CD4-positive, alpha-beta memory T cell (primary cell): ENCODE data around the gene RFXAP. TPM values are rescaled to one million over a fixed set of nuclear protein-coding genes. Genes with fewer than 3 reads are reported as not detected.

ENCODE experiments used
- CTCF ChIA-PET: fragments of 350-600 bp; sonication (Branson Sonifier 250); formaldehyde crosslinking; loops from one replicate; lab custom pipeline; 2021; ENCODE audit warnings: inconsistent platforms; ENCODE audit not compliant: partially characterized antibody; lab: Charles Lee
- POLR2A ChIA-PET: fragments of 350-600 bp; sonication (Branson Sonifier 250); formaldehyde crosslinking; loops from one replicate; lab custom pipeline; 2021; ENCODE audit not compliant: partially characterized antibody; lab: Charles Lee
- DNase-seq, 5 donors: peaks; one replicate each; pipeline versions ENCODE4 v3.0.0 to v3.0.0-alpha.2; 2020 to 2022; ENCODE audit warnings: mixed read lengths in 1 of 5
- H3K27ac ChIP-seq: one replicate; pipeline ENCODE4 v1.7.0; 2013; ENCODE audit warnings: low read depth, low read length
- H3K27me3 ChIP-seq: 2 replicates; pipeline ENCODE4 v1.7.0; 2013; ENCODE audit warnings: mild to moderate bottlenecking, low read length, moderate library complexity; ENCODE audit not compliant: insufficient read depth
- H3K36me3 ChIP-seq: 2 replicates; pipeline ENCODE4 v1.7.0; 2013; ENCODE audit warnings: mild to moderate bottlenecking, low read length, moderate library complexity; ENCODE audit not compliant: insufficient read depth
- H3K4me1 ChIP-seq: 2 replicates; pipeline ENCODE4 v1.7.0; 2013; ENCODE audit warnings: mild to moderate bottlenecking, low read length, moderate library complexity; ENCODE audit not compliant: insufficient read depth
- H3K4me3 ChIP-seq, 2 donors: one replicate each; pipeline ENCODE4 v1.7.0; 2013; ENCODE audit warnings: low read length in 2 of 2, mild to moderate bottlenecking in 1 of 2
- H3K9me3 ChIP-seq, 2 donors: one replicate each; pipeline ENCODE4 v1.7.0; 2013; ENCODE audit warnings: low read length in 2 of 2, control low read depth in 1 of 2; ENCODE audit not compliant: control insufficient read depth in 1 of 2
- H3K27ac Mint-ChIP-seq, 7 donors: one replicate each; pipeline ENCODE4 v1.8.0; 2020 to 2021; ENCODE audit warnings: mixed read lengths in 7 of 7, mild to moderate bottlenecking in 6 of 7, inconsistent platforms in 3 of 7, moderate library complexity in 3 of 7
- H3K27me3 Mint-ChIP-seq, 2 donors: one replicate each; pipeline ENCODE4 v1.8.0; 2020 to 2021; ENCODE audit warnings: mixed read lengths in 2 of 2
- H3K36me3 Mint-ChIP-seq, 2 donors: one replicate each; pipeline ENCODE4 v1.8.0; 2020 to 2021; ENCODE audit warnings: mixed read lengths in 2 of 2, inconsistent platforms in 1 of 2, mild to moderate bottlenecking in 1 of 2
- H3K4me1 Mint-ChIP-seq, 4 donors: one replicate each; pipeline ENCODE4 v1.8.0; 2020 to 2021; ENCODE audit warnings: mixed read lengths in 4 of 4, mild to moderate bottlenecking in 1 of 4
- H3K4me3 Mint-ChIP-seq, 8 donors: one replicate each; pipeline ENCODE4 v1.8.0; 2020 to 2021; ENCODE audit warnings: mixed read lengths in 8 of 8, mild to moderate bottlenecking in 7 of 8, moderate library complexity in 6 of 8, inconsistent platforms in 3 of 8
- H3K9me3 Mint-ChIP-seq, 8 donors: one replicate each; pipeline ENCODE4 v1.8.0; 2020 to 2021; ENCODE audit warnings: mixed read lengths in 8 of 8, mild to moderate bottlenecking in 5 of 8, inconsistent platforms in 3 of 8, moderate library complexity in 1 of 8
- intact Hi-C: fragments of 100-400 bp; cut with micrococcal nuclease; formaldehyde crosslinking; loops from one replicate; pipeline ENCODE4 v1.15.1; 2023
- polyA plus RNA-seq, 2 donors: library from polyadenylated mRNA; unstranded; fragments of 300-500 nt; fragmentation: Illumina TruSeq; gene quantifications; one replicate each; pipeline ENCODE4 v1.2.3, GENCODE V29; 2021
- total RNA-seq, 2 experiments: library from RNA; stranded (reverse); gene quantifications; one replicate each; pipeline ENCODE4 v1.2.3, GENCODE V29; 2021

RFXAP gene
- total and polyA plus RNA-seq, 4 experiments from 2014 or later: 1.6 to 9.9 (median 5.8) TPM

- H3K27me3 Mint-ChIP-seq: no peaks in the 10 kb centered on the region
- H3K4me1 Mint-ChIP-seq: peaks cover 0 to 5% (median 1%) of the 10 kb centered on the region in 4 donors
- ChIA-PET CTCF (no interaction called here), POLR2A (no interaction called here)
- Histone ChIP-seq H3K9me3 (no peaks in the 10 kb centered on the region), H3K27ac (no peak overlapping the region), H3K27me3 (no peaks in the 10 kb centered on the region), H3K4me3 (no peak overlapping the region), H3K4me1 (no peaks in the 10 kb centered on the region), H3K36me3 (peaks cover 5% of the 10 kb centered on the region)
- H3K9me3 Mint-ChIP-seq: no peaks in the 10 kb centered on the region
- no peak overlapping the region for H3K27ac Mint-ChIP-seq
- no peak for DNase-seq
- intact Hi-C loops: no loop called here
- H3K36me3 Mint-ChIP-seq: peaks cover 10 to 21% of the 10 kb centered on the region in 2 donors
- H3K4me3 Mint-ChIP-seq: no peak overlapping the region
Measured at GRCh38 chr13:36834299-36834698, 15.3 kb downstream of the RFXAP start.

DNA sequence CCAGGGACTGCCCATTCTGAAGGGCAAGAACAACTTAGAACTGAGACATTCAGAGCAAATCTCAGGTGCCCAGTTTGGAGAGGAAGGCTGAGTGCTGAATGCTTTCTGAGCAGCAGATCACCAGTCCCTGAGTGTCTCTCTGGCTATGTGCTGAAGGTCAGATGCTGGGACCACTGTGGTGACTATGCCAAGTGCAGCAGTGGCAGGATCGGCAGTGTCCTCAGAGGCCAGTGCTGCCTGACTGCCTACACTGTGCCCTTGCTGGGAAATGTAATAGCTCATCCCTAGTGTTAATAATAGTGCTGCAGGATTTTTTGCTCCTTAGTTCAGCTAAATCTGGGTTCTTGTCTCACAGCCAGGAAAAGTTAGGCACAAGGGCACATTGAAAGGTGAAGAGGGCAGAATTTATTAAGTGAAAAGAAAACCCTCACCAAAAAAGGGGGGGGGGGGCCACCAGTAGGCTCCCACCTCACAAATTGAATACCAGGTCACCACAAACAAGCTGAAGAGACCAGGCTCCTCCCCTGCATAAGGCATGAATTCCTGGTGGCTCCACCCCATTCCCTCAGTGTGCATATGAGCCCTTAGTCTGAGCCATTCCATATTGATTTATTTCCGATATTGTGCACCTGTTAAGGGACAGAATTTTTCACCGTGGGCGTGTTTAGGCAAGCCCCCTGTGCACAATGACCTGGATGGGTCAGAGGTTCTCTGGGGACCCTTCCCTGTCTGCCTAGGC lies 18.5 kb downstream of the RFXAP start:
- ChIA-PET POLR2A (interaction anchor here (0.5 kb wide), 1 partner anchor 1147 kb away, joined by 3 read pairs; no protein-coding TSS in a partner anchor), CTCF (interaction anchor here (1.2 kb wide), 1 partner anchor 24 kb away, joined by 3 read pairs; no protein-coding TSS in a partner anchor)
- Mint-ChIP-seq H3K4me3 (no peak overlapping the region), H3K27me3 (no peaks in the 10 kb centered on the region), H3K9me3 (no peaks in the 10 kb centered on the region), H3K4me1 (peaks cover 0 to 3% (median 0%) of the 10 kb centered on the region in 4 donors), H3K27ac (peak overlapping the region in 1 of 7 donors; percentile 20), H3K36me3 (peaks cover 6 to 7% of the 10 kb centered on the region in 2 donors)
- Histone ChIP-seq H3K4me1 (no peaks in the 10 kb centered on the region), H3K9me3 (no peaks in the 10 kb centered on the region), H3K27me3 (no peaks in the 10 kb centered on the region), H3K36me3 (no peaks in the 10 kb centered on the region), H3K27ac (no peak overlapping the region), H3K4me3 (no peak overlapping the region)
- intact Hi-C loops: no loop called here
- no peak for DNase-seq

DNA sequence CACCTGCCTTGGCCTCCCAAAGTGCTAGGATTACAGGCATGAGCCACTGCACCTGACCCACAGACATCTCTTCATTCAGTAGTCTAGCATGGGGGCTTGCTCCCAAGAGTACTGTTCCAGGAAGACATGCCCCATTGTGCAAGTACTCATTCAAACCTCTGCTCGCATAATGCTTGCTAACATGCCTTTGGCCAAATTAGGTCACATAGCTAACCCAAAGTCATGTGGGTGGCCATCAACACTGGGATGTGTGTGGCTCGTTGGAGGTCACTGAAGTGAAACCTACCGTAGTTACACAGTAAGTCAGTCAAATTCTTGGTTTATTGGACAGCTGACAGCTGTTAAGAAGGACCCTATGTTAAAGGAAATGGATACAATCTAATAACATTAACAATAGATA lies 20.3 kb downstream of the RFXAP start:
- no peak for DNase-seq
- no peaks in the 10 kb centered on the region for H3K4me1 ChIP-seq
- Mint-ChIP-seq H3K36me3 (peaks cover 0 to 5% of the 10 kb centered on the region in 2 donors), H3K27ac (no peak overlapping the region), H3K27me3 (no peaks in the 10 kb centered on the region), H3K4me1 (peaks cover 0 to 3% (median 0%) of the 10 kb centered on the region in 4 donors), H3K4me3 (no peak overlapping the region), H3K9me3 (no peaks in the 10 kb centered on the region)
- no peak overlapping the region for H3K27ac ChIP-seq
- ChIA-PET CTCF (no interaction called here), POLR2A (no interaction called here)
- no peak overlapping the region for H3K4me3 ChIP-seq
- no peaks in the 10 kb centered on the region for H3K27me3 ChIP-seq
- H3K9me3 ChIP-seq: no peaks in the 10 kb centered on the region
- intact Hi-C loops: no loop called here
- H3K36me3 ChIP-seq: no peaks in the 10 kb centered on the region

GRCh38 chr13:36839981-36840380 lies 21.0 kb downstream of the RFXAP start:
- no peaks in the 10 kb centered on the region for H3K27me3 Mint-ChIP-seq
- ChIA-PET POLR2A (no interaction called here), CTCF (no interaction called here)
- Histone ChIP-seq H3K27ac (no peak overlapping the region), H3K4me3 (no peak overlapping the region), H3K4me1 (no peaks in the 10 kb centered on the region), H3K36me3 (no peaks in the 10 kb centered on the region), H3K27me3 (no peaks in the 10 kb centered on the region), H3K9me3 (no peaks in the 10 kb centered on the region)
- no peak overlapping the region for H3K4me3 Mint-ChIP-seq
- H3K9me3 Mint-ChIP-seq: no peaks in the 10 kb centered on the region
- H3K4me1 Mint-ChIP-seq: peaks cover 0 to 3% (median 0%) of the 10 kb centered on the region in 4 donors
- H3K27ac Mint-ChIP-seq: no peak overlapping the region
- intact Hi-C loops: loop anchor here (5.0 kb wide), 1 partner anchor 418 kb away; no protein-coding TSS in a partner anchor
- H3K36me3 Mint-ChIP-seq: peaks cover 0 to 5% of the 10 kb centered on the region in 2 donors
- DNase-seq: no peak

- no peak overlapping the region for H3K4me3 ChIP-seq
- no peaks in the 10 kb centered on the region for H3K27me3 ChIP-seq
- no peak for DNase-seq
- peaks cover 0 to 3% (median 0%) of the 10 kb centered on the region in 4 donors for H3K4me1 Mint-ChIP-seq
- POLR2A ChIA-PET: no interaction called here
- no peaks in the 10 kb centered on the region for H3K9me3 ChIP-seq
- H3K4me1 ChIP-seq: no peaks in the 10 kb centered on the region
- H3K4me3 Mint-ChIP-seq: no peak overlapping the region
- intact Hi-C loops: loop anchor here (5.0 kb wide), 1 partner anchor 418 kb away; no protein-coding TSS in a partner anchor
- H3K27ac Mint-ChIP-seq: no peak overlapping the region
- no peaks in the 10 kb centered on the region for H3K36me3 ChIP-seq
- H3K36me3 Mint-ChIP-seq: peaks cover 0 to 5% of the 10 kb centered on the region in 2 donors
- no peak overlapping the region for H3K27ac ChIP-seq
- no peaks in the 10 kb centered on the region for H3K27me3 Mint-ChIP-seq
- CTCF ChIA-PET: interaction anchor here (1.1 kb wide), 1 partner anchor 9 kb away, joined by 5 read pairs; no protein-coding TSS in a partner anchor
- H3K9me3 Mint-ChIP-seq: no peaks in the 10 kb centered on the region
Measured at GRCh38 chr13:36840718-36841250, 21.8 kb downstream of the RFXAP start.

- CTCF ChIA-PET: interaction anchor here (1.1 kb wide), 1 partner anchor 9 kb away, joined by 5 read pairs; no protein-coding TSS in a partner anchor
- H3K27me3 Mint-ChIP-seq: no peaks in the 10 kb centered on the region
Measured at GRCh38 chr13:36841391-36841790, 22.4 kb downstream of the RFXAP start.

DNA sequence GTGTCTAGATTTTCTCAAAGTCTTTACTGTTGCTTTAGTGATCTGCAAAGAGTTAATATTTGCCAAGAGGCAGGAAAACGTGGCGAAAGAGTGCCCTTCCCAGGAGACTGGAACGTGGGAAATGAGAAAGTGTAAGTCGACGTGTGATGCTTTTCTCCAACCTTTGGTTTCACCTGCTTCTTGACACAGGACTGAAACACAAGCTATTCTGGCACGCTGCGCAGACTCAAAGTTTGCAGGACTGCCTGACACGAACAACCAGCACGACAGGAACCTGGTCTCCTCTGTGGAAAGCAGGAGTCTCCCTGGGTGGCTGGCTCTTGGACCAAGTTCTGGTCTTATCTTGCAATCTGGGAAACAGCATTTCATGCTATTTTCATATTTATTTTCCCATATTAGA lies 28.6 kb downstream of the RFXAP start:
- Histone ChIP-seq H3K4me3 (no peak overlapping the region), H3K27me3 (no peaks in the 10 kb centered on the region), H3K9me3 (no peaks in the 10 kb centered on the region), H3K36me3 (no peaks in the 10 kb centered on the region), H3K27ac (no peak overlapping the region), H3K4me1 (no peaks in the 10 kb centered on the region)
- CTCF ChIA-PET: no interaction called here
- intact Hi-C loops: no loop called here
- no peak overlapping the region for H3K4me3 Mint-ChIP-seq
- H3K4me1 Mint-ChIP-seq: peaks cover 0 to 2% (median 0%) of the 10 kb centered on the region in 4 donors
- DNase-seq: no peak
- no peaks in the 10 kb centered on the region for H3K9me3 Mint-ChIP-seq
- peaks cover 7% of the 10 kb centered on the region in 2 donors for H3K27me3 Mint-ChIP-seq
- no peaks in the 10 kb centered on the region for H3K36me3 Mint-ChIP-seq
- POLR2A ChIA-PET: no interaction called here
- no peak overlapping the region for H3K27ac Mint-ChIP-seq

More at GRCh38 chr13:36841391-36841790, 22.4 kb downstream of the RFXAP start:
- H3K36me3 ChIP-seq: no peaks in the 10 kb centered on the region
- H3K36me3 Mint-ChIP-seq: peaks cover 0 to 2% of the 10 kb centered on the region in 2 donors
- H3K4me3 ChIP-seq: no peak overlapping the region
- POLR2A ChIA-PET: no interaction called here
- intact Hi-C loops: loop anchor here (5.0 kb wide), 1 partner anchor 419 kb away; no protein-coding TSS in a partner anchor
- H3K4me3 Mint-ChIP-seq: no peak overlapping the region
- no peaks in the 10 kb centered on the region for H3K4me1 ChIP-seq
- no peaks in the 10 kb centered on the region for H3K27me3 ChIP-seq
- no peaks in the 10 kb centered on the region for H3K9me3 ChIP-seq
- no peak for DNase-seq
- peak overlapping the region in 1 of 7 donors; percentile 17 for H3K27ac Mint-ChIP-seq
- no peak overlapping the region for H3K27ac ChIP-seq
- H3K4me1 Mint-ChIP-seq: peaks cover 0 to 3% (median 0%) of the 10 kb centered on the region in 4 donors
- no peaks in the 10 kb centered on the region for H3K9me3 Mint-ChIP-seq
